BLaER1 treated with 17β-estradiol and CSF1 and Interleukin-3, amounts not matched to agents 10 nM and 100 nM (cell line): ENCODE data around the gene SGCG.
"Not testable (repeated sequence)": the region's sequence is repeated elsewhere in the genome, so short reads cannot be mapped to it uniquely, and the experiment has no call there.

Source experiments
- H3K27ac ChIP-seq, 11 experiments: shearing (Covaris generic); formaldehyde crosslinking; 2 replicates each; pipeline ENCODE4 v1.8.1; 2022
- H3K27me3 ChIP-seq, 11 experiments: shearing (Covaris generic); formaldehyde crosslinking; 2 replicates each; pipeline ENCODE4 v1.8.1; 2022
- H3K36me3 ChIP-seq, 11 experiments: shearing (Covaris generic); formaldehyde crosslinking; 2 replicates each; pipeline ENCODE4 v1.8.1; 2022
- H3K4me1 ChIP-seq, 10 experiments: shearing (Covaris generic); formaldehyde crosslinking; 2 replicates each; pipeline ENCODE4 v1.8.1; 2022
- H3K4me2 ChIP-seq, 11 experiments: shearing (Covaris generic); formaldehyde crosslinking; 2 replicates each; pipeline ENCODE4 v1.8.1; 2022
- H3K4me3 ChIP-seq, 10 experiments: shearing (Covaris generic); formaldehyde crosslinking; 2 replicates each; pipeline ENCODE4 v1.8.1; 2022
- H3K9ac ChIP-seq, 11 experiments: shearing (Covaris generic); formaldehyde crosslinking; 2 replicates each; pipeline ENCODE4 v1.8.1; 2022
- H3K9me3 ChIP-seq, 11 experiments: shearing (Covaris generic); formaldehyde crosslinking; replicated peaks in 1 of 11; 2 replicates each; pipeline ENCODE4 v1.8.1; 2022
- H4K20me1 ChIP-seq, 11 experiments: shearing (Covaris generic); formaldehyde crosslinking; 2 replicates each; pipeline ENCODE4 v1.8.1; 2022
- Cebpa-rat ChIP-seq, 11 experiments: shearing (Covaris generic); IDR thresholded peaks; 2 replicates each; pipeline ENCODE4 v1.8.1; 2022

The SGCG gene

DNA sequence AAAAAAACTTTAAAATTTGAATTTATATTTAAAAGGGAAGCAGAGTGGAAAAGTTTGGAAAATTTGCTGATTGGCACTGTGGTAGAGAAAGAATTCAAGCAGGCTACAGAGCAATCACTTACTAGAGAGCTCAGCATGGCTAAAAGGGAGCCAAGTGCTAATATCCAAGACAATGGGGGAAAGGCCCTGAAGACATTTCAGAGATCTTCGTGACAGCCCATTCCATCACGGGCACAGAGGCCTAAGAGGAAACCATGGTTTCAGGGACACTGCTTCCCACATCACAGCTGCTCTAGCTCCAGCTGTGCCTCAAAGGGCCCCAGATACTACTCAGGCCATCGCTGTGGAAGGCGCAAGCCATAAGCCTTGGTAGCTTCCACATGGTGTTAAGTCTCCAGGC, 73.7 kb downstream of the SGCG start:
- no peaks in the 10 kb centered on the region for H3K27me3 ChIP-seq
- no peaks in the 10 kb centered on the region for H3K36me3 ChIP-seq
- H3K9ac ChIP-seq, result no peak overlapping the region
- no peak overlapping the region for H3K27ac ChIP-seq
- H3K9me3 ChIP-seq, result peaks cover 0 to 7% (median 0%) of the 10 kb centered on the region in 11 experiments; a peak in 6 of 22 replicates
- H3K4me2 ChIP-seq, result no peak overlapping the region
- no peak overlapping the region for H3K4me3 ChIP-seq
- no peaks in the 10 kb centered on the region for H4K20me1 ChIP-seq
- TF ChIP-seq Cebpa-rat (IDR thresholded peaks at IDR 0.05), result no peak
- no peaks in the 10 kb centered on the region for H3K4me1 ChIP-seq

DNA sequence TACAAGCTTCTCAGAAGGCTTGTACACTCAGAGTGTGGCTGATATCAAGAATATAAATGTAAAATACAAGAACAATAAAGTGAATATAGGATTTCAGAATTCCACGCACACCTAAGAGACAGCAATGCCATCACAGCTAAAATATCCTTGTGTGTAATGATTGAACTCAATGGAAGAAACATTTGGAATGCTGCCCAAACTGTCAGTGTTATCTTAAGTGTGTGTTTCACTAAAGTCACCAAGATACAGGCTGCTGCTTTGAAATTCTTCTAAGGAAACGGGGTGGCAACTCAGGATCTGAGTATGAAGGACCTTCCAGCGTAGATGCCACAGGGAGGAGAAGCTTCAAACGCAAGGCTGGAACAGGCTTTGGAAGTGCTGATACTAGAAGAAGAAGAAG, 86.8 kb downstream of the SGCG start:
- Histone ChIP-seq H3K4me1 (peaks cover 0 to 12% (median 0%) of the 10 kb centered on the region in 10 experiments; a peak in 4 of 20 replicates), H3K27me3 (no peaks in the 10 kb centered on the region), H3K36me3 (no peaks in the 10 kb centered on the region), H3K9me3 (no peaks in the 10 kb centered on the region; a peak in 1 of 22 replicates), H3K27ac (no peak overlapping the region), H3K4me2 (no peak overlapping the region), H3K4me3 (no peak overlapping the region), H4K20me1 (no peaks in the 10 kb centered on the region), H3K9ac (no peak overlapping the region)
- no peak for TF ChIP-seq Cebpa-rat (IDR thresholded peaks at IDR 0.05)

GRCh38 chr13:23268441-23268840, 87.7 kb downstream of the SGCG start:
- Histone ChIP-seq H3K4me2 (peak overlapping the region in 2 of 11 experiments; percentile 42 to 54; a peak in 4 of 22 replicates), H3K9me3 (no peaks in the 10 kb centered on the region), H3K27ac (no peak overlapping the region), H3K4me1 (peaks cover 0 to 12% (median 0%) of the 10 kb centered on the region in 10 experiments; a peak in 4 of 20 replicates), H3K9ac (no peak overlapping the region), H3K4me3 (no peak overlapping the region), H3K27me3 (no peaks in the 10 kb centered on the region), H4K20me1 (no peaks in the 10 kb centered on the region), H3K36me3 (no peaks in the 10 kb centered on the region)
- no peak for TF ChIP-seq Cebpa-rat (IDR thresholded peaks at IDR 0.05)

- no peak overlapping the region for H3K9ac ChIP-seq
- no peaks in the 10 kb centered on the region for H3K27me3 ChIP-seq
- no peak overlapping the region for H3K4me2 ChIP-seq
- no peaks in the 10 kb centered on the region for H3K36me3 ChIP-seq
- no peaks in the 10 kb centered on the region for H3K9me3 ChIP-seq
- H4K20me1 ChIP-seq, result no peaks in the 10 kb centered on the region
- no peak overlapping the region for H3K27ac ChIP-seq
- TF ChIP-seq Cebpa-rat (IDR thresholded peaks at IDR 0.05), result no peak
- H3K4me1 ChIP-seq, result peaks cover 0 to 12% (median 0%) of the 10 kb centered on the region in 10 experiments; a peak in 4 of 20 replicates
- no peak overlapping the region for H3K4me3 ChIP-seq
Observed at GRCh38 chr13:23271331-23271730, 90.6 kb downstream of the SGCG start.

- Histone ChIP-seq H4K20me1 (no peaks in the 10 kb centered on the region), H3K27ac (no peak overlapping the region), H3K4me2 (no peak overlapping the region), H3K9ac (no peak overlapping the region), H3K9me3 (peaks cover 0 to 2% (median 0%) of the 10 kb centered on the region in 11 experiments; a peak in 1 of 22 replicates), H3K36me3 (no peaks in the 10 kb centered on the region), H3K4me3 (no peak overlapping the region), H3K27me3 (no peaks in the 10 kb centered on the region), H3K4me1 (peaks cover 0 to 7% (median 0%) of the 10 kb centered on the region in 10 experiments; a peak in 4 of 20 replicates)
- TF ChIP-seq Cebpa-rat (IDR thresholded peaks at IDR 0.05), result no peak
Observed at GRCh38 chr13:23273498-23273897, 92.7 kb downstream of the SGCG start.

- Histone ChIP-seq H4K20me1 (no peaks in the 10 kb centered on the region), H3K27ac (no peak overlapping the region), H3K36me3 (no peaks in the 10 kb centered on the region), H3K27me3 (no peaks in the 10 kb centered on the region), H3K4me2 (no peak overlapping the region), H3K4me3 (no peak overlapping the region), H3K9ac (no peak overlapping the region), H3K9me3 (peaks cover 0 to 6% (median 0%) of the 10 kb centered on the region in 11 experiments; a peak in 2 of 22 replicates), H3K4me1 (no peaks in the 10 kb centered on the region)
- TF ChIP-seq Cebpa-rat (IDR thresholded peaks at IDR 0.05), result no peak
Observed at GRCh38 chr13:23279321-23279720, 98.5 kb downstream of the SGCG start.

DNA sequence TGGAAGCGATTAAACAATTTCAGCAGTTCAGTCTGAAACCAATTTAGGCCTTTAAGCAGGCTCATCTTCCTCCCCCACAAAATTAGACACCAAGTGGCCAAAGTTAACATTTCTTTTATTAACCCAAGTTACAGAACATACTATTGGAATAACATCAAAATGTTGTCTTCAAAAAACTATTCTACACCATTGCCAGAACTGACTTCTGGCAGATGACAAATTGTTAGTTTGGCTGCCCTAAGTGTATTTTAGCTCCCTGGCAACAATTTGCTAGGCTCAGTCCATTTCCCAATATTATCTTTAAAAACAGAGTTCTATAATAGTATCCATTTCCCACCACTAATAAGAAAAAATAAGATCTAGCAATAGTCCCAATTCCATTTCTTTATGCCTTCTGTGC, 107.8 kb downstream of the SGCG start:
- H3K9ac ChIP-seq, result no peak overlapping the region
- H3K36me3 ChIP-seq, result no peaks in the 10 kb centered on the region
- no peak for TF ChIP-seq Cebpa-rat (IDR thresholded peaks at IDR 0.05)
- H3K4me2 ChIP-seq, result no peak overlapping the region
- H3K9me3 ChIP-seq, result peaks cover 0 to 8% (median 0%) of the 10 kb centered on the region in 11 experiments; a peak in 3 of 22 replicates
- H3K27me3 ChIP-seq, result no peaks in the 10 kb centered on the region
- H3K4me1 ChIP-seq, result no peaks in the 10 kb centered on the region
- no peak overlapping the region for H3K4me3 ChIP-seq
- H3K27ac ChIP-seq, result no peak overlapping the region
- no peaks in the 10 kb centered on the region for H4K20me1 ChIP-seq

GRCh38 chr13:23288995-23289394, 108.2 kb downstream of the SGCG start:
- no peaks in the 10 kb centered on the region for H4K20me1 ChIP-seq
- no peaks in the 10 kb centered on the region for H3K27me3 ChIP-seq
- no peak overlapping the region for H3K9ac ChIP-seq
- TF ChIP-seq Cebpa-rat (IDR thresholded peaks at IDR 0.05), result no peak
- H3K4me1 ChIP-seq, result no peaks in the 10 kb centered on the region
- peaks cover 0 to 8% (median 0%) of the 10 kb centered on the region in 11 experiments; a peak in 3 of 22 replicates for H3K9me3 ChIP-seq
- H3K4me2 ChIP-seq, result no peak overlapping the region
- H3K4me3 ChIP-seq, result no peak overlapping the region
- H3K36me3 ChIP-seq, result no peaks in the 10 kb centered on the region
- H3K27ac ChIP-seq, result no peak overlapping the region

GRCh38 chr13:23289917-23290357, 109.2 kb downstream of the SGCG start:
- H3K27me3 ChIP-seq, result no peaks in the 10 kb centered on the region
- TF ChIP-seq Cebpa-rat (IDR thresholded peaks at IDR 0.05), result no peak
- no peak overlapping the region for H3K27ac ChIP-seq

GRCh38 chr13:23292586-23292985, 111.8 kb downstream of the SGCG start:
- Histone ChIP-seq H3K27ac (no peak overlapping the region), H3K27me3 (no peaks in the 10 kb centered on the region), H3K4me2 (no peak overlapping the region), H3K4me1 (no peaks in the 10 kb centered on the region), H4K20me1 (no peaks in the 10 kb centered on the region), H3K9ac (no peak overlapping the region), H3K9me3 (peaks cover 0 to 8% (median 6%) of the 10 kb centered on the region in 11 experiments; a peak in 8 of 22 replicates), H3K4me3 (no peak overlapping the region), H3K36me3 (no peaks in the 10 kb centered on the region)
- TF ChIP-seq Cebpa-rat (IDR thresholded peaks at IDR 0.05), result no peak

More at GRCh38 chr13:23289917-23290357, 109.2 kb downstream of the SGCG start:
- no peaks in the 10 kb centered on the region for H4K20me1 ChIP-seq
- H3K9me3 ChIP-seq, result peaks cover 0 to 8% (median 0%) of the 10 kb centered on the region in 11 experiments; a peak in 3 of 22 replicates
- H3K4me3 ChIP-seq, result no peak overlapping the region
- H3K9ac ChIP-seq, result no peak overlapping the region
- no peak overlapping the region for H3K4me2 ChIP-seq
- no peaks in the 10 kb centered on the region for H3K36me3 ChIP-seq
- no peaks in the 10 kb centered on the region for H3K4me1 ChIP-seq

DNA sequence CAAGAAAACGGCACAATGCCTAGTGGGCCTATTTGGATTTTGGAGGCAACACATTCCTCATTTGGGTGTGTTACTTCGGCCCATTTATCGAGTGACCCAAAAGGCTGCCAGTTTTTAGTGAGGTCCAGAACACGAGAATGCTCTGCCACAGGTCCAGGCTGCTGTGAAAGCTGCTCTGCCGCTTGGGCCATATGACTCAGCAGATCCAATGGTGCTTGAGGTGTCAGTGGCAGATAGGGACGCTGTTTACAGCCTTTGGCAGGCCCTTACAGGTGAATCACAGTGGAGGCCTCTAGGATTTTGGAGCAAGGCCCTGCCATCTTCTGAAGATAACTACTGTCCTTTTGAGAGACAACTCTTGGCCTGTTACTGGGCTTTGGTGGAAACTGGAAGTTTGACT, 134.1 kb downstream of the SGCG start:
- peaks cover 10 to 14% (median 12%) of the 10 kb centered on the region in 10 experiments for H3K4me1 ChIP-seq
- not testable (repeated sequence) for H4K20me1 ChIP-seq, H3K4me3 ChIP-seq, H3K4me2 ChIP-seq, H3K27me3 ChIP-seq, H3K9ac ChIP-seq, H3K9me3 ChIP-seq, H3K36me3 ChIP-seq, H3K27ac ChIP-seq
